HepG2 (cell line): ENCODE results near the gene NPR3. TPM values are rescaled to one million over a fixed set of nuclear protein-coding genes. Genes with fewer than 3 reads are reported as not detected.

ENCODE experiments used
- ARHGAP35 ChIP-seq: sonication (generic); formaldehyde crosslinking; IDR thresholded peaks from 2 replicates; pipeline ENCODE4 v1.9.0; 2022; ENCODE audit warnings: mild to moderate bottlenecking, inconsistent platforms, moderate library complexity, missing genetic modification reagents, borderline replicate concordance
- BRF2 ChIP-seq: sonication (generic); formaldehyde crosslinking; IDR thresholded peaks from 2 replicates; pipeline ENCODE4 v1.8.1; 2022; ENCODE audit warnings: mild to moderate bottlenecking, missing genetic modification reagents
- CTCF ChIP-seq: sonication (generic); formaldehyde crosslinking; IDR thresholded peaks from 2 replicates; pipeline ENCODE4 v1.5.0; 2020; ENCODE audit warnings: mild to moderate bottlenecking, missing genetic modification reagents, moderate library complexity
- GPBP1L1 ChIP-seq: sonication (generic); formaldehyde crosslinking; IDR thresholded peaks from 2 replicates; pipeline ENCODE4 v1.5.0; 2020; ENCODE audit warnings: mild to moderate bottlenecking, missing genetic modification reagents
- HHEX ChIP-seq: IDR thresholded peaks from 2 replicates; pipeline ENCODE4 v1.6.1; 2016; ENCODE audit warnings: control low read depth
- IKZF5 ChIP-seq: IDR thresholded peaks from 2 replicates; pipeline ENCODE4 v1.6.1; 2018; ENCODE audit warnings: missing genetic modification reagents, mild to moderate bottlenecking, missing compliant biosample characterization
- PAF1 ChIP-seq: IDR thresholded peaks from 2 replicates; pipeline ENCODE4 v1.6.1; 2016; ENCODE audit warnings: missing genetic modification reagents, missing compliant biosample characterization
- PTBP1 ChIP-seq: fragments of 200-400 bp; formaldehyde crosslinking; IDR thresholded peaks from 2 replicates; pipeline ENCODE4 v1.6.1; 2018; ENCODE audit warnings: low read length, low read depth; ENCODE audit not compliant: poor library complexity, severe bottlenecking
- SMC3 ChIP-seq: IDR thresholded peaks from 2 replicates; pipeline ENCODE4 v1.6.1; 2011; ENCODE audit warnings: low read length, improper control_type of control experiment
- SNAPC2 ChIP-seq: sonication (generic); formaldehyde crosslinking; IDR thresholded peaks from 2 replicates; pipeline ENCODE4 v1.8.1; 2022; ENCODE audit warnings: mild to moderate bottlenecking, missing genetic modification reagents
- STAG1 ChIP-seq: sonication (generic); formaldehyde crosslinking; IDR thresholded peaks from 2 replicates; pipeline ENCODE4 v1.4.0; 2020; ENCODE audit warnings: missing genetic modification reagents
- ZBTB1 ChIP-seq: sonication (generic); formaldehyde crosslinking; IDR thresholded peaks from 2 replicates; pipeline ENCODE4 v1.4.0; 2020; ENCODE audit warnings: missing genetic modification reagents, borderline replicate concordance
- ZNF124 ChIP-seq: sonication (generic); formaldehyde crosslinking; IDR thresholded peaks from 2 replicates; pipeline ENCODE4 v1.4.0; 2020; ENCODE audit warnings: missing genetic modification reagents
- ZNF543 ChIP-seq: sonication (generic); formaldehyde crosslinking; IDR thresholded peaks from 2 replicates; pipeline ENCODE4 v1.4.0; 2020; ENCODE audit warnings: mild to moderate bottlenecking, missing genetic modification reagents
- ZNF781 ChIP-seq: sonication (generic); formaldehyde crosslinking; IDR thresholded peaks from 2 replicates; pipeline ENCODE4 v1.5.1; 2020; ENCODE audit warnings: borderline replicate concordance, mild to moderate bottlenecking, missing genetic modification reagents; ENCODE audit errors: not compliant biosample characterization
- polyA plus RNA-seq, 8 experiments: library from polyadenylated mRNA; depleted of rRNA in 3 of 8; stranded (reverse) in 7 of 8; unstranded in 1 of 8; fragments of >200 nt; fragmentation: Illumina TruSeq in 4 of 8; extraction: Trizol in 4 of 8; gene quantifications; 2 replicates each; pipeline versions ENCODE4 v1.2.1 to v1.2.3, GENCODE V29; 2011 to 2016; ENCODE audit warnings: low read depth in 4 of 8, missing spikeins in 1 of 8, mixed read lengths in 1 of 8; ENCODE audit not compliant: insufficient read depth in 1 of 8
- total RNA-seq, 5 experiments: library from RNA; depleted of rRNA; stranded (reverse); fragments of >200 nt; fragmentation: Illumina TruSeq; extraction: Trizol; gene quantifications; 2 replicates each; pipeline ENCODE4 v1.2.3, GENCODE V29; 2016; ENCODE audit warnings: low read depth in 1 of 5

Gene NPR3
- total and polyA plus RNA-seq, 2 of the 13 experiments (the other 11 are each of a cell fraction or from before 2014, with no cell fraction given), result 0.01 TPM; not detected in 1

- TF ChIP-seq CTCF (CRISPR knock-in tag) (peak; percentile 49; the same call in 1 of the 2 replicates), PTBP1 (no peak), SNAPC2 (no peak), IKZF5 (CRISPR knock-in tag) (no peak), BRF2 (CRISPR knock-in tag) (no peak), ZNF781 (CRISPR knock-in tag) (no peak), STAG1 (CRISPR knock-in tag) (peak; percentile 69), ZBTB1 (CRISPR knock-in tag) (no peak), PAF1 (no peak), ZNF543 (CRISPR knock-in tag) (no peak), GPBP1L1 (CRISPR knock-in tag) (no peak), HHEX (CRISPR knock-in tag) (no peak), ZNF124 (CRISPR knock-in tag) (no peak), SMC3 (0 out of 2 replicates have a peak, but pooled peaks have one; percentile 21), ARHGAP35 (CRISPR knock-in tag) (no peak)
Measured at GRCh38 chr5:32707418-32707997, 3.6 kb upstream of the NPR3 start (continued).
